PC-3 (cell line): ENCODE data around the gene NPSR1.

Experiments used
- CTCF ChIP-seq: fragments of 300-600 bp; sonication (generic); conservative IDR thresholded peaks from 2 replicates; pipeline ENCODE4 v1.5.1; 2017; ENCODE audit warnings: antibody characterized with exemption, low read depth, mild to moderate bottlenecking, low read length
- EZH2 ChIP-seq: fragments of 300-600 bp; sonication (generic); IDR thresholded peaks from one replicate; pipeline ENCODE4 v1.6.1; 2017; ENCODE audit warnings: antibody characterized with exemption, mild to moderate bottlenecking, low read length; ENCODE audit not compliant: unreplicated experiment

- TF ChIP-seq CTCF (no peak), EZH2 (no peak)
Observed at GRCh38 chr7:34842782-34843181, 184.8 kb downstream of the NPSR1 start.
